Activated CD4-positive, alpha-beta T cell treated with anti-CD3 and anti-CD28 coated beads for 4 hours (primary cell): ENCODE data around the gene AIRE.
"Not testable (repeated sequence)": the region's sequence is repeated elsewhere in the genome, so short reads cannot be mapped to it uniquely, and the experiment has no call there.

ENCODE experiments used
- DNase-seq, 2 donors: peaks; one replicate each; pipeline ENCODE4 v3.0.0-alpha.2; 2020

The AIRE gene

GRCh38 chr21:44285138-44285992 is at the start of gene AIRE:
TSS of gene AIRE (plus strand) at chr21:44285876. CDS start at chr21:44286007, 131 bp downstream.
- no peak for DNase-seq

GRCh38 chr21:44240353-44240752 is 45.3 kb upstream of the AIRE start:
- DNase-seq, result not testable (repeated sequence)

- not testable (repeated sequence) for DNase-seq
These were observed 44.8 kb upstream of the AIRE start, which contains the start of gene ICOSLG for GRCh38 chr21:44240842-44241241. TSS of gene ICOSLG (minus strand) at chr21:44240943. CDS start at chr21:44240817, 126 bp downstream.

GRCh38 chr21:44241281-44241680 is 44.4 kb upstream of the AIRE start:
- not testable (repeated sequence) for DNase-seq

- not testable (repeated sequence) for DNase-seq
These were observed 41.7 kb upstream of the AIRE start for GRCh38 chr21:44243980-44244379.

GRCh38 chr21:44247904-44248303 is 37.8 kb upstream of the AIRE start:
- DNase-seq, result not testable (repeated sequence)

- DNase-seq, result not testable (repeated sequence)
These were observed 36.3 kb upstream of the AIRE start for GRCh38 chr21:44249204-44250037.

GRCh38 chr21:44253832-44254710 is 31.6 kb upstream of the AIRE start:
- no peak for DNase-seq

GRCh38 chr21:44255511-44255981 is 30.1 kb upstream of the AIRE start:
- no peak for DNase-seq

GRCh38 chr21:44258056-44258725 is 27.5 kb upstream of the AIRE start:
- no peak for DNase-seq

GRCh38 chr21:44259082-44259705 is 26.5 kb upstream of the AIRE start:
- DNase-seq, result no peak

GRCh38 chr21:44260066-44260465 is 25.6 kb upstream of the AIRE start:
- DNase-seq, result no peak

- no peak for DNase-seq
These were observed 24.7 kb upstream of the AIRE start for GRCh38 chr21:44260791-44261631.

GRCh38 chr21:44261675-44262295 is 23.9 kb upstream of the AIRE start, which contains the start of gene DNMT3L:
TSS of gene DNMT3L (minus strand) at chr21:44261897. CDS start at chr21:44261259, 638 bp downstream.
- DNase-seq, result no peak

- DNase-seq, result no peak
These were observed 23.2 kb upstream of the AIRE start for GRCh38 chr21:44262338-44263056.

- DNase-seq, result no peak
These were observed 22.4 kb upstream of the AIRE start for GRCh38 chr21:44263221-44263760.

GRCh38 chr21:44263768-44264167 is 21.9 kb upstream of the AIRE start:
- no peak for DNase-seq

- no peak for DNase-seq
These were observed 19.9 kb upstream of the AIRE start for GRCh38 chr21:44265734-44266270.
